Spinal cord (tissue), 10 donors: ENCODE measurements around the gene KIAA0753. TPM values are rescaled to one million over a fixed set of nuclear protein-coding genes. Genes with fewer than 3 reads are reported as not detected.

ENCODE experiments used
- DNase-seq, 6 donors: peaks; one replicate each; pipeline versions ENCODE4 v3.0.0 to v3.0.0-alpha.2; 2013 to 2015; ENCODE audit warnings: low spot score in 6 of 6, low read depth in 4 of 6
- H3K27ac ChIP-seq: one replicate; pipeline ENCODE4 v1.5.1; 2013; ENCODE audit warnings: low read depth, low read length, control low read depth
- H3K27me3 ChIP-seq: one replicate; pipeline ENCODE4 v1.6.1; 2013; ENCODE audit warnings: low read length; ENCODE audit not compliant: control insufficient read depth, insufficient read depth
- H3K36me3 ChIP-seq: one replicate; pipeline ENCODE4 v1.6.1; 2013; ENCODE audit warnings: low read length; ENCODE audit not compliant: control insufficient read depth, insufficient read depth
- H3K4me1 ChIP-seq: one replicate; pipeline ENCODE4 v1.6.1; 2013; ENCODE audit warnings: low read length; ENCODE audit not compliant: control insufficient read depth, insufficient read depth
- H3K4me3 ChIP-seq: one replicate; pipeline ENCODE4 v1.5.1; 2013; ENCODE audit warnings: low read depth, low read length, control low read depth
- H3K9me3 ChIP-seq: one replicate; pipeline ENCODE4 v1.6.1; 2013; ENCODE audit warnings: low read length; ENCODE audit not compliant: control insufficient read depth, insufficient read depth
- WGBS: methylation state at CpG from one replicate; pipeline ENCODE4 v1.1.5; 2013; ENCODE audit warnings: missing lambda C conversion rate; ENCODE audit not compliant: insufficient coverage; 5-methylcytosine and 5-hydroxymethylcytosine counted together
- polyA plus RNA-seq, 2 donors: library from polyadenylated mRNA; unstranded; fragments of 120-200 nt; gene quantifications; one replicate each; pipeline ENCODE4 v1.2.1, GENCODE V29; 2013; ENCODE audit not compliant: insufficient read length in 2 of 2
- total RNA-seq, 2 donors: library from RNA; depleted of rRNA in 1 of 2; stranded (reverse); fragments of 120-200 nt in 1 of 2; fragments of >200 nt in 1 of 2; gene quantifications; one replicate each; pipeline versions ENCODE4 v1.2.3 to v1.2.4, GENCODE V29; 2013 to 2014
- donor health status: healthy.

KIAA0753 gene
- total and polyA plus RNA-seq, 4 donors = 19.0 to 28.0 (median 23.5) TPM

- no peak for DNase-seq
- WGBS = 100% methylated on average over 2 of the region's 5 CpGs
- Histone ChIP-seq H3K27ac (no peak overlapping the region), H3K4me3 (no peak overlapping the region), H3K27me3 (no peaks in the 10 kb centered on the region), H3K9me3 (no peaks in the 10 kb centered on the region), H3K4me1 (no peaks in the 10 kb centered on the region), H3K36me3 (peaks cover 27% of the 10 kb centered on the region)
Observed at GRCh38 chr17:6610011-6610410, 30.5 kb downstream of the KIAA0753 start.

GRCh38 chr17:6608321-6608720 is 32.2 kb downstream of the KIAA0753 start:
- DNase-seq = no peak
- no peak overlapping the region for H3K27ac ChIP-seq
- WGBS = no CpG with 5 or more reads among the region's 3 CpGs
- H3K36me3 ChIP-seq = peaks cover 26% of the 10 kb centered on the region
- no peaks in the 10 kb centered on the region for H3K4me1 ChIP-seq
- no peak overlapping the region for H3K4me3 ChIP-seq
- no peaks in the 10 kb centered on the region for H3K9me3 ChIP-seq
- H3K27me3 ChIP-seq = no peaks in the 10 kb centered on the region

GRCh38 chr17:6605142-6605541 is 35.4 kb downstream of the KIAA0753 start:
- no peaks in the 10 kb centered on the region for H3K4me1 ChIP-seq
- no peaks in the 10 kb centered on the region for H3K9me3 ChIP-seq
- peaks cover 28% of the 10 kb centered on the region for H3K36me3 ChIP-seq
- no peaks in the 10 kb centered on the region for H3K27me3 ChIP-seq
- DNase-seq = no peak
- H3K27ac ChIP-seq = no peak overlapping the region
- WGBS = 95% methylated on average over 6 of the region's 6 CpGs
- no peak overlapping the region for H3K4me3 ChIP-seq

GRCh38 chr17:6603744-6604325 is 36.7 kb downstream of the KIAA0753 start:
- DNase-seq = peak in 3 of 6 donors; percentile 7 to 52 (median 34)
- Histone ChIP-seq H3K27ac (no peak overlapping the region), H3K4me1 (peaks cover under 1% of the 10 kb centered on the region), H3K27me3 (no peaks in the 10 kb centered on the region), H3K36me3 (peaks cover 21% of the 10 kb centered on the region), H3K9me3 (no peaks in the 10 kb centered on the region), H3K4me3 (no peak overlapping the region)
- WGBS = 11% methylated on average over 2 of the region's 3 CpGs

GRCh38 chr17:6602141-6602540 is 38.4 kb downstream of the KIAA0753 start:
- Histone ChIP-seq H3K36me3 (peaks cover 15% of the 10 kb centered on the region), H3K27ac (no peak overlapping the region), H3K27me3 (no peaks in the 10 kb centered on the region), H3K4me3 (no peak overlapping the region), H3K4me1 (peaks cover 3% of the 10 kb centered on the region), H3K9me3 (no peaks in the 10 kb centered on the region)
- no CpG with 5 or more reads among the region's 2 CpGs for WGBS
- no peak for DNase-seq

- peaks cover 3% of the 10 kb centered on the region for H3K4me1 ChIP-seq
- H3K9me3 ChIP-seq = no peaks in the 10 kb centered on the region
- peak in 2 of 6 donors; percentile 16 to 50 for DNase-seq
- H3K27ac ChIP-seq = no peak overlapping the region
- H3K4me3 ChIP-seq = no peak overlapping the region
- no peaks in the 10 kb centered on the region for H3K27me3 ChIP-seq
- H3K36me3 ChIP-seq = peaks cover 16% of the 10 kb centered on the region
Observed at GRCh38 chr17:6599364-6599763, 41.1 kb downstream of the KIAA0753 start.

GRCh38 chr17:6597727-6598126 is 42.8 kb downstream of the KIAA0753 start:
- no peaks in the 10 kb centered on the region for H3K9me3 ChIP-seq
- H3K4me1 ChIP-seq = peaks cover 3% of the 10 kb centered on the region
- peaks cover 25% of the 10 kb centered on the region for H3K36me3 ChIP-seq
- no peak overlapping the region for H3K4me3 ChIP-seq
- no peak overlapping the region for H3K27ac ChIP-seq
- no CpG with 5 or more reads among the region's 1 CpG for WGBS
- no peaks in the 10 kb centered on the region for H3K27me3 ChIP-seq
- DNase-seq = no peak

- peaks cover 3% of the 10 kb centered on the region for H3K4me1 ChIP-seq
- no peak for DNase-seq
- H3K36me3 ChIP-seq = peaks cover 26% of the 10 kb centered on the region
Observed at GRCh38 chr17:6596941-6597340, 43.6 kb downstream of the KIAA0753 start.

GRCh38 chr17:6596511-6596910 is 44.0 kb downstream of the KIAA0753 start:
- 88% methylated on average over 2 of the region's 2 CpGs for WGBS
- no peak overlapping the region for H3K4me3 ChIP-seq
- H3K27me3 ChIP-seq = no peaks in the 10 kb centered on the region
- no peak overlapping the region for H3K27ac ChIP-seq
- H3K9me3 ChIP-seq = no peaks in the 10 kb centered on the region
- peaks cover 3% of the 10 kb centered on the region for H3K4me1 ChIP-seq
- H3K36me3 ChIP-seq = peaks cover 29% of the 10 kb centered on the region
- no peak for DNase-seq

More at GRCh38 chr17:6596941-6597340, 43.6 kb downstream of the KIAA0753 start:
- no peaks in the 10 kb centered on the region for H3K9me3 ChIP-seq
- H3K4me3 ChIP-seq = no peak overlapping the region
- WGBS = 100% methylated on average over 2 of the region's 4 CpGs
- no peaks in the 10 kb centered on the region for H3K27me3 ChIP-seq
- H3K27ac ChIP-seq = no peak overlapping the region

GRCh38 chr17:6596081-6596480 is 44.4 kb downstream of the KIAA0753 start:
- Histone ChIP-seq H3K36me3 (peaks cover 27% of the 10 kb centered on the region), H3K27ac (no peak overlapping the region)
- WGBS = 98% methylated on average over 6 of the region's 7 CpGs

More at GRCh38 chr17:6596081-6596480, 44.4 kb downstream of the KIAA0753 start:
- Histone ChIP-seq H3K4me1 (peaks cover 3% of the 10 kb centered on the region), H3K9me3 (no peaks in the 10 kb centered on the region), H3K4me3 (no peak overlapping the region), H3K27me3 (no peaks in the 10 kb centered on the region)
- DNase-seq = no peak
